GM23338 (cell line): ENCODE measurements around the gene TSSC4.

Source experiments
- CREB1 ChIP-seq: fragments of 250-450 bp; sonication (Bioruptor Pico); IDR thresholded peaks from 2 replicates; pipeline ENCODE4 v1.5.0; 2020; ENCODE audit warnings: low read depth, mild to moderate bottlenecking, moderate library complexity
- CTCF ChIP-seq, 2 experiments: fragments of 200-600 bp in 1 of 2; sonication (generic) in 1 of 2; conservative IDR thresholded peaks; 2 replicates each; pipeline versions ENCODE4 v1.5.1 to v1.6.1; 2016 to 2017; ENCODE audit warnings: antibody characterized with exemption in 2 of 2, low read depth in 2 of 2, mild to moderate bottlenecking in 2 of 2, moderate library complexity in 1 of 2
- ETS1 ChIP-seq: IDR thresholded peaks from 2 replicates; pipeline ENCODE4 v1.6.1; 2016; ENCODE audit warnings: antibody characterized with exemption
- EZH2 ChIP-seq: fragments of 200-600 bp; sonication (generic); IDR thresholded peaks from one replicate; pipeline ENCODE4 v1.8.0; 2017; ENCODE audit warnings: antibody characterized with exemption, mild to moderate bottlenecking, low read depth; ENCODE audit not compliant: unreplicated experiment
- EZH2phosphoT487 ChIP-seq: fragments of 200-600 bp; sonication (generic); IDR thresholded peaks from one replicate; pipeline ENCODE4 v1.8.1; 2018; ENCODE audit warnings: antibody characterized with exemption; ENCODE audit not compliant: unreplicated experiment
- JUNB ChIP-seq: IDR thresholded peaks from one replicate; pipeline ENCODE4 v1.6.1; 2016; ENCODE audit warnings: antibody characterized with exemption; ENCODE audit not compliant: unreplicated experiment
- NANOG ChIP-seq: IDR thresholded peaks from 2 replicates; pipeline ENCODE4 v1.6.1; 2016; ENCODE audit warnings: antibody characterized with exemption, borderline replicate concordance
- POLR2AphosphoS5 ChIP-seq: IDR thresholded peaks from 2 replicates; pipeline ENCODE4 v1.6.1; 2016; ENCODE audit warnings: antibody characterized with exemption, low read depth
- REST ChIP-seq: IDR thresholded peaks from one replicate; pipeline ENCODE4 v1.6.1; 2018; ENCODE audit warnings: antibody characterized with exemption; ENCODE audit not compliant: unreplicated experiment
- STAT1 ChIP-seq: IDR thresholded peaks from one replicate; pipeline ENCODE4 v1.6.1; 2016; ENCODE audit warnings: antibody characterized with exemption; ENCODE audit not compliant: unreplicated experiment
- ZNF114 ChIP-seq: fragments of 250-450 bp; sonication (Bioruptor Pico); IDR thresholded peaks from 2 replicates; pipeline ENCODE4 v1.5.0; 2020; ENCODE audit warnings: mild to moderate bottlenecking, moderate library complexity
- ZNF331 ChIP-seq: fragments of 250-450 bp; sonication (Bioruptor Pico); IDR thresholded peaks from 2 replicates; pipeline ENCODE4 v1.5.0; 2020; ENCODE audit warnings: low read depth, mild to moderate bottlenecking, moderate library complexity
- ZNF462 ChIP-seq: fragments of 250-450 bp; sonication (Bioruptor Pico); IDR thresholded peaks from 2 replicates; pipeline ENCODE4 v1.5.0; 2020; ENCODE audit warnings: mild to moderate bottlenecking, moderate library complexity

- TF ChIP-seq ETS1 (no peak), CTCF (conservative IDR thresholded peaks at IDR 0.05; ENCODE audit: low read depth in 2 of 2) (no peak), EZH2 (no peak), POLR2AphosphoS5 (no peak), STAT1 (no peak), EZH2phosphoT487 (no peak), CREB1 (CRISPR knock-in tag) (no peak), JUNB (no peak), REST (no peak), ZNF331 (CRISPR knock-in tag) (no peak), NANOG (no peak), ZNF114 (CRISPR knock-in tag) (no peak), ZNF462 (CRISPR knock-in tag) (no peak)
Observed at GRCh38 chr11:2399488-2400068, 972 bp upstream of the TSSC4 start.
